G401.6 (cell line): ENCODE results near the gene RCC2.

Experiments
- FAIRE-seq: peaks from 2 replicates; lab custom pipeline; 2012; peaks lifted over from hg19 to GRCh38; lab: Jason Lieb, UNC

RCC2 gene

GRCh38 chr1:17441993-17442357, 2.5 kb upstream of the RCC2 start:
- FAIRE-seq, result no peak

- no peak for FAIRE-seq
These were observed 2.0 kb upstream of the RCC2 start for GRCh38 chr1:17441265-17441992.

GRCh38 chr1:17440827-17441168, 1.3 kb upstream of the RCC2 start:
- FAIRE-seq, result no peak

- no peak for FAIRE-seq
These were observed 773 bp upstream of the RCC2 start for GRCh38 chr1:17440074-17440826.

- FAIRE-seq, result no peak
These were observed 893 bp downstream of the RCC2 start for GRCh38 chr1:17438318-17439249.

- no peak for FAIRE-seq
These were observed 1.7 kb downstream of the RCC2 start for GRCh38 chr1:17437580-17438317.

GRCh38 chr1:17437260-17437579, 2.3 kb downstream of the RCC2 start:
- no peak for FAIRE-seq

GRCh38 chr1:17436380-17437174, 2.9 kb downstream of the RCC2 start:
- FAIRE-seq, result no peak

- FAIRE-seq, result no peak
These were observed 4.9 kb downstream of the RCC2 start for GRCh38 chr1:17434601-17435000.

GRCh38 chr1:17434016-17434415, 5.5 kb downstream of the RCC2 start:
- FAIRE-seq, result no peak

- no peak for FAIRE-seq
These were observed 6.2 kb downstream of the RCC2 start for GRCh38 chr1:17433261-17433660.

- FAIRE-seq, result no peak
These were observed 7.1 kb downstream of the RCC2 start for GRCh38 chr1:17432412-17432811.

- no peak for FAIRE-seq
These were observed 10.3 kb downstream of the RCC2 start for GRCh38 chr1:17429183-17429582.

GRCh38 chr1:17427696-17428660, 11.5 kb downstream of the RCC2 start:
- no peak for FAIRE-seq

GRCh38 chr1:17425806-17426600, 13.5 kb downstream of the RCC2 start:
- no peak for FAIRE-seq

GRCh38 chr1:17423781-17424245, 15.7 kb downstream of the RCC2 start:
- FAIRE-seq, result no peak

- FAIRE-seq, result no peak
These were observed 17.0 kb downstream of the RCC2 start for GRCh38 chr1:17422461-17422860.

- FAIRE-seq, result no peak
These were observed 19.0 kb downstream of the RCC2 start for GRCh38 chr1:17420391-17420918.
